GM23338 (cell line): ENCODE measurements around the gene DAPK1.

Experiments used
- CTCF ChIP-seq, 2 experiments: fragments of 200-600 bp in 1 of 2; sonication (generic) in 1 of 2; conservative IDR thresholded peaks; 2 replicates each; pipeline versions ENCODE4 v1.5.1 to v1.6.1; 2016 to 2017; ENCODE audit warnings: antibody characterized with exemption in 2 of 2, low read depth in 2 of 2, mild to moderate bottlenecking in 2 of 2, moderate library complexity in 1 of 2
- EZH2 ChIP-seq: fragments of 200-600 bp; sonication (generic); IDR thresholded peaks from one replicate; pipeline ENCODE4 v1.8.0; 2017; ENCODE audit warnings: antibody characterized with exemption, mild to moderate bottlenecking, low read depth; ENCODE audit not compliant: unreplicated experiment
- EZH2phosphoT487 ChIP-seq: fragments of 200-600 bp; sonication (generic); IDR thresholded peaks from one replicate; pipeline ENCODE4 v1.8.1; 2018; ENCODE audit warnings: antibody characterized with exemption; ENCODE audit not compliant: unreplicated experiment
- NANOG ChIP-seq: IDR thresholded peaks from 2 replicates; pipeline ENCODE4 v1.6.1; 2016; ENCODE audit warnings: antibody characterized with exemption, borderline replicate concordance
- POLR2AphosphoS5 ChIP-seq: IDR thresholded peaks from 2 replicates; pipeline ENCODE4 v1.6.1; 2016; ENCODE audit warnings: antibody characterized with exemption, low read depth
- REST ChIP-seq: IDR thresholded peaks from one replicate; pipeline ENCODE4 v1.6.1; 2018; ENCODE audit warnings: antibody characterized with exemption; ENCODE audit not compliant: unreplicated experiment
- ZNF331 ChIP-seq: fragments of 250-450 bp; sonication (Bioruptor Pico); IDR thresholded peaks from 2 replicates; pipeline ENCODE4 v1.5.0; 2020; ENCODE audit warnings: low read depth, mild to moderate bottlenecking, moderate library complexity
- TF ChIP-seq, protein P1 (sequence below): fragments of 250-450 bp; sonication (Bioruptor Pico); IDR thresholded peaks from 2 replicates; pipeline ENCODE4 v1.5.0; 2020; ENCODE audit warnings: mild to moderate bottlenecking, moderate library complexity

DNA sequence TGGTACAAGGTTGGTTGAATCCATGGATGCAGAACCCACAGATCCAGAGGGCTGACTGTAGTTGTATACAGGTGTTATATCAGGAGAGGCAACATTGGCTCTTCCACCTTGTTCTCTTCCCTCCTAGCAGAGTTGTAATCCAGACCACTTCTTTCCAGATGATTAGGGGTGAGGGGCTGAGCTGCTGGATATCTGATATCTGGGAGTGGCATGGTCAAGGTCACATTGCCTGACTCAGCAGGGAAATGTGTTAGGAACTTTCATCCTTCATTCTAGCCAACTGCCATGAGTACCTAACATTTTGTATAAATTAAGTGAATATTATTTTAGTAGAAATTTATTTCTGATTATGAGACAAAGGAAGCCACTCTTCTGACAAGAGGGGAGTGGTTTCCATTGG lies 7.3 kb downstream of the DAPK1 start:
- TF ChIP-seq EZH2phosphoT487: no peak
- no peak for TF ChIP-seq CTCF (conservative IDR thresholded peaks at IDR 0.05; ENCODE audit: low read depth in 2 of 2)
- no peak for TF ChIP-seq POLR2AphosphoS5
- TF ChIP-seq EZH2: no peak
- no peak for TF ChIP-seq REST
- no peak for TF ChIP-seq ZNF331
- no peak for TF ChIP-seq NANOG
- TF ChIP-seq, protein P1, sequence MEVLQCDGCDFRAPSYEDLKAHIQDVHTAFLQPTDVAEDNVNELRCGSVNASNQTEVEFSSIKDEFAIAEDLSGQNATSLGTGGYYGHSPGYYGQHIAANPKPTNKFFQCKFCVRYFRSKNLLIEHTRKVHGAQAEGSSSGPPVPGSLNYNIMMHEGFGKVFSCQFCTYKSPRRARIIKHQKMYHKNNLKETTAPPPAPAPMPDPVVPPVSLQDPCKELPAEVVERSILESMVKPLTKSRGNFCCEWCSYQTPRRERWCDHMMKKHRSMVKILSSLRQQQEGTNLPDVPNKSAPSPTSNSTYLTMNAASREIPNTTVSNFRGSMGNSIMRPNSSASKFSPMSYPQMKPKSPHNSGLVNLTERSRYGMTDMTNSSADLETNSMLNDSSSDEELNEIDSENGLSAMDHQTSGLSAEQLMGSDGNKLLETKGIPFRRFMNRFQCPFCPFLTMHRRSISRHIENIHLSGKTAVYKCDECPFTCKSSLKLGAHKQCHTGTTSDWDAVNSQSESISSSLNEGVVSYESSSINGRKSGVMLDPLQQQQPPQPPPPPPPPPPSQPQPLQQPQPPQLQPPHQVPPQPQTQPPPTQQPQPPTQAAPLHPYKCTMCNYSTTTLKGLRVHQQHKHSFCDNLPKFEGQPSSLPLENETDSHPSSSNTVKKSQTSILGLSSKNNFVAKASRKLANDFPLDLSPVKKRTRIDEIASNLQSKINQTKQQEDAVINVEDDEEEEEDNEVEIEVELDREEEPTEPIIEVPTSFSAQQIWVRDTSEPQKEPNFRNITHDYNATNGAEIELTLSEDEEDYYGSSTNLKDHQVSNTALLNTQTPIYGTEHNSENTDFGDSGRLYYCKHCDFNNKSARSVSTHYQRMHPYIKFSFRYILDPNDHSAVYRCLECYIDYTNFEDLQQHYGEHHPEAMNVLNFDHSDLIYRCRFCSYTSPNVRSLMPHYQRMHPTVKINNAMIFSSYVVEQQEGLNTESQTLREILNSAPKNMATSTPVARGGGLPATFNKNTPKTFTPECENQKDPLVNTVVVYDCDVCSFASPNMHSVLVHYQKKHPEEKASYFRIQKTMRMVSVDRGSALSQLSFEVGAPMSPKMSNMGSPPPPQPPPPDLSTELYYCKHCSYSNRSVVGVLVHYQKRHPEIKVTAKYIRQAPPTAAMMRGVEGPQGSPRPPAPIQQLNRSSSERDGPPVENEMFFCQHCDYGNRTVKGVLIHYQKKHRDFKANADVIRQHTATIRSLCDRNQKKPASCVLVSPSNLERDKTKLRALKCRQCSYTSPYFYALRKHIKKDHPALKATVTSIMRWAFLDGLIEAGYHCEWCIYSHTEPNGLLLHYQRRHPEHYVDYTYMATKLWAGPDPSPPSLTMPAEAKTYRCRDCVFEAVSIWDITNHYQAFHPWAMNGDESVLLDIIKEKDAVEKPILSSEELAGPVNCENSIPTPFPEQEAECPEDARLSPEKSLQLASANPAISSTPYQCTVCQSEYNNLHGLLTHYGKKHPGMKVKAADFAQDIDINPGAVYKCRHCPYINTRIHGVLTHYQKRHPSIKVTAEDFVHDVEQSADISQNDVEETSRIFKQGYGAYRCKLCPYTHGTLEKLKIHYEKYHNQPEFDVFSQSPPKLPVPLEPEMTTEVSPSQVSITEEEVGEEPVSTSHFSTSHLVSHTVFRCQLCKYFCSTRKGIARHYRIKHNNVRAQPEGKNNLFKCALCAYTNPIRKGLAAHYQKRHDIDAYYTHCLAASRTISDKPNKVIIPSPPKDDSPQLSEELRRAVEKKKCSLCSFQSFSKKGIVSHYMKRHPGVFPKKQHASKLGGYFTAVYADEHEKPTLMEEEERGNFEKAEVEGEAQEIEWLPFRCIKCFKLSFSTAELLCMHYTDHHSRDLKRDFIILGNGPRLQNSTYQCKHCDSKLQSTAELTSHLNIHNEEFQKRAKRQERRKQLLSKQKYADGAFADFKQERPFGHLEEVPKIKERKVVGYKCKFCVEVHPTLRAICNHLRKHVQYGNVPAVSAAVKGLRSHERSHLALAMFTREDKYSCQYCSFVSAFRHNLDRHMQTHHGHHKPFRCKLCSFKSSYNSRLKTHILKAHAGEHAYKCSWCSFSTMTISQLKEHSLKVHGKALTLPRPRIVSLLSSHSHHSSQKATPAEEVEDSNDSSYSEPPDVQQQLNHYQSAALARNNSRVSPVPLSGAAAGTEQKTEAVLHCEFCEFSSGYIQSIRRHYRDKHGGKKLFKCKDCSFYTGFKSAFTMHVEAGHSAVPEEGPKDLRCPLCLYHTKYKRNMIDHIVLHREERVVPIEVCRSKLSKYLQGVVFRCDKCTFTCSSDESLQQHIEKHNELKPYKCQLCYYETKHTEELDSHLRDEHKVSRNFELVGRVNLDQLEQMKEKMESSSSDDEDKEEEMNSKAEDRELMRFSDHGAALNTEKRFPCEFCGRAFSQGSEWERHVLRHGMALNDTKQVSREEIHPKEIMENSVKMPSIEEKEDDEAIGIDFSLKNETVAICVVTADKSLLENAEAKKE: no peak
